CD4-positive, alpha-beta T cell (primary cell): Measurements from ENCODE around the gene SAMD14. TPM values are rescaled to one million over a fixed set of nuclear protein-coding genes. Genes with fewer than 3 reads are reported as not detected.

Experiments used
- ATAC-seq: fragments of 200-7000 bp; cut with Tn5 transposase; one replicate; pipeline ENCODE4 v1.10.0; 2022; ENCODE audit warnings: mild to moderate bottlenecking; ENCODE audit not compliant: poor library complexity
- CTCF ChIA-PET: fragments of 350-600 bp; sonication (Branson Sonifier 250); formaldehyde crosslinking; loops from one replicate; lab custom pipeline; 2021; ENCODE audit warnings: antibody characterized with exemption, inconsistent platforms; lab: Charles Lee
- POLR2A ChIA-PET: fragments of 350-600 bp; sonication (Branson Sonifier 250); formaldehyde crosslinking; loops from one replicate; lab custom pipeline; 2021; ENCODE audit warnings: antibody characterized with exemption, inconsistent platforms; lab: Charles Lee
- DNase-seq, 14 experiments: peaks; one replicate each; pipeline ENCODE4 v3.0.0-alpha.2; 2013 to 2020; ENCODE audit warnings: mixed read lengths in 2 of 14
- H3K27ac ChIP-seq, 2 donors: one replicate each; pipeline versions ENCODE4 v1.5.1 to v1.7.0; 2013; ENCODE audit warnings: low read length in 2 of 2, low read depth in 1 of 2, mild to moderate bottlenecking in 1 of 2
- H3K27me3 ChIP-seq, 2 experiments: 1 replicate in 1 of 2; 2 replicates in 1 of 2; pipeline versions ENCODE4 v1.6.1 to v1.7.0; 2013; ENCODE audit warnings: low read length in 2 of 2, control low read depth in 1 of 2, mild to moderate bottlenecking in 1 of 2, moderate library complexity in 1 of 2; ENCODE audit not compliant: insufficient read depth in 2 of 2, control insufficient read depth in 1 of 2
- H3K36me3 ChIP-seq: one replicate; pipeline ENCODE4 v1.6.1; 2013; ENCODE audit warnings: low read length, control low read depth; ENCODE audit not compliant: insufficient read depth
- H3K4me1 ChIP-seq: one replicate; pipeline ENCODE4 v1.6.1; 2013; ENCODE audit warnings: low read length, control low read depth; ENCODE audit not compliant: insufficient read depth
- H3K4me3 ChIP-seq: one replicate; pipeline ENCODE4 v1.5.1; 2013; ENCODE audit warnings: mild to moderate bottlenecking, low read length, moderate library complexity
- H3K9me3 ChIP-seq, 2 experiments: 1 replicate in 1 of 2; 2 replicates in 1 of 2; pipeline versions ENCODE4 v1.6.1 to v1.7.0; 2013; ENCODE audit warnings: low read length in 2 of 2, mild to moderate bottlenecking in 2 of 2, control low read depth in 1 of 2, moderate library complexity in 1 of 2; ENCODE audit not compliant: control insufficient read depth in 1 of 2, insufficient read depth in 1 of 2
- H3K27ac Mint-ChIP-seq: one replicate; pipeline ENCODE4 v1.8.0; 2020; ENCODE audit warnings: mixed read lengths
- H3K27me3 Mint-ChIP-seq: one replicate; pipeline ENCODE4 v1.8.0; 2021; ENCODE audit warnings: mixed read lengths
- H3K36me3 Mint-ChIP-seq: one replicate; pipeline ENCODE4 v1.8.0; 2021; ENCODE audit warnings: low read depth, mixed read lengths
- H3K4me1 Mint-ChIP-seq: one replicate; pipeline ENCODE4 v1.8.0; 2021; ENCODE audit warnings: low read depth, mixed read lengths
- H3K4me3 Mint-ChIP-seq: one replicate; pipeline ENCODE4 v1.8.0; 2020; ENCODE audit warnings: mild to moderate bottlenecking, mixed read lengths
- H3K9me3 Mint-ChIP-seq: one replicate; pipeline ENCODE4 v1.8.0; 2020; ENCODE audit warnings: mixed read lengths
- intact Hi-C, 2 experiments: fragments of 100-400 bp; cut with DNase I in 1 of 2; cut with micrococcal nuclease in 1 of 2; formaldehyde crosslinking; loops; one replicate each; pipeline versions ENCODE4 v1.15.1 to v1.9.0; 2023 to 2025; cut with DNase I, micrococcal nuclease
- total RNA-seq, 174 experiments: library from RNA in 2 of 174; stranded (reverse) in 2 of 174; gene quantifications; one replicate each; pipeline ENCODE4 v1.2.3 and lab custom pipeline; 2021 to 2026
- TF ChIP-seq, protein P1 (sequence below): fragments of 200-600 bp; IDR thresholded peaks from one replicate; pipeline ENCODE4 v1.8.0; 2022; ENCODE audit warnings: antibody characterized with exemption, mild to moderate bottlenecking

Gene SAMD14
- total RNA-seq, 2 experiments from 2014 or later: 0.33 to 0.53 TPM

DNA sequence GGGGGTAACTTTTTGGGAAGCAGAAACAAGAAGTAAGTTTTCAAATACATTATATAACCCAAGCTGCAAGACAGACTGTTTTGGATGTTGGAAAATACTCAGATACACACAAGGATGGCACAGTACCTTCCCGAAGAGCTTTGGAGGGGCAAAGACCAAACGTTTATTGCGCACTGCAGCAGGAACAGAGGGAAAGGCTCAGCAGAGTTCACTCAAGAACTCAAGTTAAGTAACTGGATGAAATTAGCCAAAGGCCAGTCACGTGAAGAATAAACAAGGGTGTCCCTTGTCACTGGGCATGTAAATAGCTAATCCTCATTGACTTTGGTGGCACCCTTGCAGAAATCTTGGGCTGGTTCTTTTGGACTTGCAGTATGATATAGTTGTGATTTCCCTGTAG lies 32.0 kb downstream of the SAMD14 start:
- H3K4me3 Mint-ChIP-seq: no peak overlapping the region
- POLR2A ChIA-PET: no interaction called here

DNA sequence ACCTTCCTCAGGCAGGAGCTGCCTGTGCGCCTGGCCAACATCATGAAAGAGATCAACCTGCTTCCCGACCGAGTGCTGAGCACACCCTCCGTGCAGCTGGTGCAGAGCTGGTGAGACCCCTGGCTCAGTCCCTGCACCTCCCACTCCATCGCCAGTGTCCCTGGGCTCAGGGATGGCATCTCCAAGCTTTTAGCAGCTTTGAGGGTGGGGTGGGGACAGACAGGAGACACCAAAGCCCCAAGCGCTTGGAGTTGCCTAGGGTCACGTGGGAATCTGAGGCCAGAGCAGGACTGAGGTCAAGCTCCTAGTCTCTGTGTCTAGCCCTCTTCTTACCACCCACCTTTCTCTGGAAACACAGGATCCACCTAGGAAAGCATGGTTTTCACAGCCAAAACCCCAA lies 32.5 kb downstream of the SAMD14 start:
- Histone ChIP-seq H3K9me3 (no peaks in the 10 kb centered on the region), H3K4me1 (peaks cover 25% of the 10 kb centered on the region), H3K27me3 (no peaks in the 10 kb centered on the region), H3K36me3 (peaks cover 26% of the 10 kb centered on the region), H3K27ac (no peak overlapping the region), H3K4me3 (no peak overlapping the region)
- peaks cover 43% of the 10 kb centered on the region for H3K4me1 Mint-ChIP-seq
- TF ChIP-seq, protein P1, sequence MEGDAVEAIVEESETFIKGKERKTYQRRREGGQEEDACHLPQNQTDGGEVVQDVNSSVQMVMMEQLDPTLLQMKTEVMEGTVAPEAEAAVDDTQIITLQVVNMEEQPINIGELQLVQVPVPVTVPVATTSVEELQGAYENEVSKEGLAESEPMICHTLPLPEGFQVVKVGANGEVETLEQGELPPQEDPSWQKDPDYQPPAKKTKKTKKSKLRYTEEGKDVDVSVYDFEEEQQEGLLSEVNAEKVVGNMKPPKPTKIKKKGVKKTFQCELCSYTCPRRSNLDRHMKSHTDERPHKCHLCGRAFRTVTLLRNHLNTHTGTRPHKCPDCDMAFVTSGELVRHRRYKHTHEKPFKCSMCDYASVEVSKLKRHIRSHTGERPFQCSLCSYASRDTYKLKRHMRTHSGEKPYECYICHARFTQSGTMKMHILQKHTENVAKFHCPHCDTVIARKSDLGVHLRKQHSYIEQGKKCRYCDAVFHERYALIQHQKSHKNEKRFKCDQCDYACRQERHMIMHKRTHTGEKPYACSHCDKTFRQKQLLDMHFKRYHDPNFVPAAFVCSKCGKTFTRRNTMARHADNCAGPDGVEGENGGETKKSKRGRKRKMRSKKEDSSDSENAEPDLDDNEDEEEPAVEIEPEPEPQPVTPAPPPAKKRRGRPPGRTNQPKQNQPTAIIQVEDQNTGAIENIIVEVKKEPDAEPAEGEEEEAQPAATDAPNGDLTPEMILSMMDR: no peak
- no peak for DNase-seq
- peaks cover 39% of the 10 kb centered on the region for H3K36me3 Mint-ChIP-seq
- H3K27ac Mint-ChIP-seq: peak overlapping the region; percentile 27
- ChIA-PET CTCF (interaction anchor here (1.5 to 2.6 kb wide), 2 partner anchors 10 to 20 kb away, joined by 5 to 12 read pairs; no protein-coding TSS in a partner anchor), POLR2A (no interaction called here)
- intact Hi-C loops: loop anchor here in 1 of 2 experiments (5.0 to 10.0 kb wide), 3 partner anchors 55 to 393 kb away; partner anchors contain the start of genes PPP1R9B and SLC35B1
- H3K27me3 Mint-ChIP-seq: no peaks in the 10 kb centered on the region
- no peak for ATAC-seq
- H3K9me3 Mint-ChIP-seq: no peaks in the 10 kb centered on the region
- H3K4me3 Mint-ChIP-seq: peak overlapping the region; percentile 34

More for the DNA sequence above, 32.0 kb downstream of the SAMD14 start:
- Mint-ChIP-seq H3K36me3 (peaks cover 39% of the 10 kb centered on the region), H3K27me3 (no peaks in the 10 kb centered on the region), H3K4me1 (peaks cover 43% of the 10 kb centered on the region), H3K27ac (no peak overlapping the region), H3K9me3 (no peaks in the 10 kb centered on the region)
- Histone ChIP-seq H3K4me1 (peaks cover 25% of the 10 kb centered on the region), H3K9me3 (no peaks in the 10 kb centered on the region), H3K27ac (no peak overlapping the region), H3K4me3 (no peak overlapping the region), H3K27me3 (no peaks in the 10 kb centered on the region), H3K36me3 (peaks cover 26% of the 10 kb centered on the region)
- DNase-seq (no peak), ATAC-seq (no peak)
- CTCF ChIA-PET: interaction anchor here (1.1 to 2.6 kb wide), 3 partner anchors 11 to 71 kb away, joined by 4 to 12 read pairs (median 5); no protein-coding TSS in a partner anchor
- TF ChIP-seq, protein P1: no peak
- intact Hi-C loops: loop anchor here in 1 of 2 experiments (5.0 to 10.0 kb wide), 3 partner anchors 54 to 393 kb away; partner anchors contain the start of genes PPP1R9B and SLC35B1

DNA sequence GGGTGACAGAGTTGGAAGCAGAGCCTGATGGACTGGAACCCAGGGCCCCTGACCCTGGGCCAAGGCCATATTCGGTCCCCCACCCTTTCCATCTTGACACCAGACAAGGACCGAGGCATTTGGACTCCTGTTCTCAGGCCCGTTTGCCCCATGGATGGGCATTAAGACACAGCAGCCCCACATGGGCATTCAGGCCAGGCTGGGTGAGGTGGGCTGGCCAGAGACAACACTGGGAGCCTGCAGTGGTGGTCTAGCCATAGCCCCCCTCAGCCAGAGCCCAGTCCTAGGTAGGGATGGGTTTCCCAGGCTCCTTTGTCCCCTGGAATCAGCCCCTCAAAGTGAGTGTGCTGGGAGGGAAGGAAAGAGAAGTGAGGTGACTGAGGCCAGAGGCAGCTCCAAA lies 33.2 kb downstream of the SAMD14 start:
- Mint-ChIP-seq H3K27me3 (no peaks in the 10 kb centered on the region), H3K4me1 (peaks cover 43% of the 10 kb centered on the region), H3K36me3 (peaks cover 39% of the 10 kb centered on the region), H3K27ac (no peak overlapping the region), H3K4me3 (peak overlapping the region; percentile 96), H3K9me3 (no peaks in the 10 kb centered on the region)
- Histone ChIP-seq H3K27me3 (no peaks in the 10 kb centered on the region), H3K4me3 (no peak overlapping the region), H3K36me3 (peaks cover 26% of the 10 kb centered on the region), H3K4me1 (peaks cover 25% of the 10 kb centered on the region), H3K9me3 (no peaks in the 10 kb centered on the region), H3K27ac (no peak overlapping the region)
- TF ChIP-seq, protein P1: no peak
- intact Hi-C loops: loop anchor here in 1 of 2 experiments (5.0 to 10.0 kb wide), 3 partner anchors 56 to 392 kb away; partner anchors contain the start of genes PPP1R9B and SLC35B1
- DNase-seq (no peak), ATAC-seq (no peak)
- ChIA-PET POLR2A (no interaction called here), CTCF (interaction anchor here (1.4 to 2.6 kb wide), 2 partner anchors 10 to 73 kb away, joined by 3 to 12 read pairs; no protein-coding TSS in a partner anchor)
